ENCODE data around the gene CACNB1.

The CACNB1 gene

GRCh38 chr17:39208893-39209292 lies 11.4 kb upstream of the CACNB1 start (continued):
- TF ChIP-seq ZNF600 (tag by site-specific recombination; IDR thresholded peaks at IDR 0.05) (no peak), ZNF558 (tag by site-specific recombination; IDR thresholded peaks at IDR 0.05) (no peak), HIC1 (tag by site-specific recombination; IDR thresholded peaks at IDR 0.05) (no peak; the same call in 1 of the 2 replicates), ZNF341 (tag by site-specific recombination; IDR thresholded peaks at IDR 0.05; ENCODE audit: low read depth) (0 out of 2 replicates have a peak, but pooled peaks have one; percentile 9), ZNF76 (tag by site-specific recombination; IDR thresholded peaks at IDR 0.05; ENCODE audit: borderline replicate concordance, low read depth) (no peak), MEIS1 (CRISPR knock-in tag; IDR thresholded peaks at IDR 0.05; ENCODE audit: borderline replicate concordance) (no peak), ZNF670 (tag by site-specific recombination; IDR thresholded peaks at IDR 0.05; ENCODE audit: low read depth) (no peak), BCL11A (tag by site-specific recombination; IDR thresholded peaks at IDR 0.05; ENCODE audit: low read depth) (no peak), ZNF555 (tag by site-specific recombination; conservative IDR thresholded peaks at IDR 0.05) (no peak), ZNF280C (tag by site-specific recombination; IDR thresholded peaks at IDR 0.05) (no peak), ZFP37 (tag by site-specific recombination; IDR thresholded peaks at IDR 0.05) (no peak), TCF7L2 (IDR thresholded peaks at IDR 0.05; ENCODE audit: borderline replicate concordance, low read depth, low read length) (no peak), CTCF (tag by site-specific recombination; IDR thresholded peaks at IDR 0.05) (no peak), ZEB2 (tag by site-specific recombination; IDR thresholded peaks at IDR 0.05) (no peak), ZNF488 (tag by site-specific recombination; IDR thresholded peaks at IDR 0.05) (no peak), EGR2 (tag by site-specific recombination; IDR thresholded peaks at IDR 0.05; ENCODE audit: low read depth) (no peak), FEZF1 (tag by site-specific recombination; IDR thresholded peaks at IDR 0.05) (no peak), ZNF404 (tag by site-specific recombination; IDR thresholded peaks at IDR 0.05) (no peak), ZNF221 (tag by site-specific recombination; IDR thresholded peaks at IDR 0.05; ENCODE audit: borderline replicate concordance) (no peak), ZNF639 (tag by site-specific recombination; IDR thresholded peaks at IDR 0.05) (no peak), SP2 (tag by site-specific recombination; IDR thresholded peaks at IDR 0.05) (no peak), ZFP41 (tag by site-specific recombination; IDR thresholded peaks at IDR 0.05; ENCODE audit: borderline replicate concordance) (no peak), ZNF239 (tag by site-specific recombination; IDR thresholded peaks at IDR 0.05) (no peak), KLF1 (tag by site-specific recombination; IDR thresholded peaks at IDR 0.05) (peak; percentile 79), ZNF302 (tag by site-specific recombination; IDR thresholded peaks at IDR 0.05; ENCODE audit: low read depth) (no peak), ZNF175 (tag by site-specific recombination; IDR thresholded peaks at IDR 0.05) (no peak), ZNF184 (tag by site-specific recombination; IDR thresholded peaks at IDR 0.05) (no peak), KLF17 (tag by site-specific recombination; IDR thresholded peaks at IDR 0.05) (peak; percentile 56; the same call in 1 of the 2 replicates), ZNF514 (tag by site-specific recombination; IDR thresholded peaks at IDR 0.05) (no peak), ZBTB21 (tag by site-specific recombination; IDR thresholded peaks at IDR 0.05) (no peak), ZNF837 (tag by site-specific recombination; IDR thresholded peaks at IDR 0.05) (no peak), ZNF350 (tag by site-specific recombination; IDR thresholded peaks at IDR 0.05) (no peak), ZNF768 (tag by site-specific recombination; IDR thresholded peaks at IDR 0.05) (peak; percentile 39; the same call in 1 of the 2 replicates), ZNF610 (tag by site-specific recombination; IDR thresholded peaks at IDR 0.05; ENCODE audit: borderline replicate concordance) (no peak)

All from HEK293 (cell line).